Tibial artery (tissue), 4 donors: Measurements from ENCODE around the gene CREB5.

Experiments used
- DNase-seq, 2 donors: peaks; one replicate each; pipeline ENCODE4 v3.0.0-alpha.2; 2019
- H3K27ac ChIP-seq, 2 donors: fragments of 200-600 bp; sonication (generic) in 1 of 2; 1 replicate in 1 of 2; 2 replicates in 1 of 2; pipeline ENCODE4 v1.5.1; 2018 to 2019; ENCODE audit warnings: mild to moderate bottlenecking in 1 of 2
- H3K27me3 ChIP-seq, 2 donors: fragments of 200-600 bp; sonication (generic) in 1 of 2; one replicate each; pipeline versions ENCODE4 v1.5.1 to v1.6.0; 2016 to 2019
- H3K36me3 ChIP-seq, 3 donors: fragments of 200-600 bp; sonication (generic) in 2 of 3; one replicate each; pipeline ENCODE4 v1.5.1; 2016 to 2019; ENCODE audit warnings: mild to moderate bottlenecking in 2 of 3
- H3K4me1 ChIP-seq, 4 donors: fragments of 200-600 bp; sonication (generic) in 2 of 4; 1 replicate in 3 of 4; 2 replicates in 1 of 4; pipeline ENCODE4 v1.5.1; 2016 to 2019
- H3K4me3 ChIP-seq, 2 donors: fragments of 200-600 bp; sonication (generic) in 1 of 2; 1 replicate in 1 of 2; 2 replicates in 1 of 2; pipeline ENCODE4 v1.5.1; 2018 to 2019; ENCODE audit warnings: mild to moderate bottlenecking in 2 of 2
- H3K9me3 ChIP-seq, 3 donors: fragments of 200-600 bp; sonication (generic) in 1 of 3; one replicate each; pipeline ENCODE4 v1.5.1; 2016 to 2019
- CTCF ChIP-seq, 2 experiments: fragments of 200-600 bp in 1 of 2; fragments of 450-650 bp in 1 of 2; IDR thresholded peaks; one replicate each; pipeline ENCODE4 v1.5.1; 2017 to 2019; ENCODE audit warnings: antibody characterized with exemption in 2 of 2, mild to moderate bottlenecking in 1 of 2, moderate library complexity in 1 of 2
- intact Hi-C: fragments of 100-400 bp; cut with DNase I; formaldehyde crosslinking; loops from one replicate; pipeline ENCODE4 v1.15.0; 2023; ENCODE audit warnings: low total_unique reads

Gene CREB5

GRCh38 chr7:28853150-28853549 lies 440.8 kb downstream of the CREB5 start:
- Histone ChIP-seq H3K4me1 (peaks cover 0 to 12% (median 9%) of the 10 kb centered on the region in 4 donors), H3K4me3 (peak overlapping the region in 1 of 2 donors; percentile 66), H3K27me3 (peaks cover 0 to 13% of the 10 kb centered on the region in 2 donors), H3K36me3 (no peaks in the 10 kb centered on the region), H3K27ac (no peak overlapping the region), H3K9me3 (no peaks in the 10 kb centered on the region)
- DNase-seq, result no peak
- intact Hi-C loops, result loop anchor here (10.0 kb wide), 3 partner anchors 238 to 558 kb away; no protein-coding TSS in a partner anchor
- no peak for TF ChIP-seq CTCF (IDR thresholded peaks at IDR 0.05)

- peak; percentile 86 to 91 for TF ChIP-seq CTCF (IDR thresholded peaks at IDR 0.05)
- peak; percentile 72 to 87 for DNase-seq
- peaks cover 0 to 12% (median 9%) of the 10 kb centered on the region in 4 donors for H3K4me1 ChIP-seq
Observed at GRCh38 chr7:28853834-28854749, 441.8 kb downstream of the CREB5 start.

GRCh38 chr7:28854750-28855074 lies 442.4 kb downstream of the CREB5 start:
- peaks cover 0 to 13% of the 10 kb centered on the region in 2 donors for H3K27me3 ChIP-seq
- H3K36me3 ChIP-seq, result no peaks in the 10 kb centered on the region
- no peak for DNase-seq
- peaks cover 0 to 12% (median 9%) of the 10 kb centered on the region in 4 donors for H3K4me1 ChIP-seq
- TF ChIP-seq CTCF (IDR thresholded peaks at IDR 0.05), result no peak
- H3K27ac ChIP-seq, result no peak overlapping the region
- intact Hi-C loops, result loop anchor here (2.0 to 10.0 kb wide), 4 partner anchors 240 to 560 kb away; no protein-coding TSS in a partner anchor
- no peak overlapping the region for H3K4me3 ChIP-seq
- H3K9me3 ChIP-seq, result no peaks in the 10 kb centered on the region

More at GRCh38 chr7:28853834-28854749, 441.8 kb downstream of the CREB5 start:
- intact Hi-C loops, result loop anchor here (2.0 to 10.0 kb wide), 4 partner anchors 239 to 559 kb away; no protein-coding TSS in a partner anchor
- no peak overlapping the region for H3K27ac ChIP-seq
- H3K9me3 ChIP-seq, result no peaks in the 10 kb centered on the region
- H3K36me3 ChIP-seq, result no peaks in the 10 kb centered on the region
- peaks cover 0 to 13% of the 10 kb centered on the region in 2 donors for H3K27me3 ChIP-seq
- peak overlapping the region; percentile 50 to 66 for H3K4me3 ChIP-seq

GRCh38 chr7:28855538-28856217 lies 443.4 kb downstream of the CREB5 start:
- Histone ChIP-seq H3K36me3 (no peaks in the 10 kb centered on the region), H3K27ac (no peak overlapping the region), H3K27me3 (peaks cover 0 to 16% of the 10 kb centered on the region in 2 donors), H3K4me1 (peaks cover 0 to 12% (median 9%) of the 10 kb centered on the region in 4 donors), H3K9me3 (no peaks in the 10 kb centered on the region), H3K4me3 (no peak overlapping the region)
- no peak for DNase-seq
- no peak for TF ChIP-seq CTCF (IDR thresholded peaks at IDR 0.05)
- intact Hi-C loops, result loop anchor here (2.0 to 10.0 kb wide), 4 partner anchors 241 to 561 kb away; no protein-coding TSS in a partner anchor

GRCh38 chr7:28856656-28857055 lies 444.3 kb downstream of the CREB5 start:
- Histone ChIP-seq H3K4me3 (no peak overlapping the region), H3K4me1 (peaks cover 0 to 12% (median 9%) of the 10 kb centered on the region in 4 donors), H3K27me3 (peaks cover 0 to 16% of the 10 kb centered on the region in 2 donors), H3K36me3 (no peaks in the 10 kb centered on the region), H3K27ac (no peak overlapping the region), H3K9me3 (no peaks in the 10 kb centered on the region)
- no peak for TF ChIP-seq CTCF (IDR thresholded peaks at IDR 0.05)
- no peak for DNase-seq
- intact Hi-C loops, result loop anchor here (10.0 kb wide), 3 partner anchors 242 to 562 kb away; no protein-coding TSS in a partner anchor
